ENCODE results near the gene IRAK1.

Gene IRAK1

DNA sequence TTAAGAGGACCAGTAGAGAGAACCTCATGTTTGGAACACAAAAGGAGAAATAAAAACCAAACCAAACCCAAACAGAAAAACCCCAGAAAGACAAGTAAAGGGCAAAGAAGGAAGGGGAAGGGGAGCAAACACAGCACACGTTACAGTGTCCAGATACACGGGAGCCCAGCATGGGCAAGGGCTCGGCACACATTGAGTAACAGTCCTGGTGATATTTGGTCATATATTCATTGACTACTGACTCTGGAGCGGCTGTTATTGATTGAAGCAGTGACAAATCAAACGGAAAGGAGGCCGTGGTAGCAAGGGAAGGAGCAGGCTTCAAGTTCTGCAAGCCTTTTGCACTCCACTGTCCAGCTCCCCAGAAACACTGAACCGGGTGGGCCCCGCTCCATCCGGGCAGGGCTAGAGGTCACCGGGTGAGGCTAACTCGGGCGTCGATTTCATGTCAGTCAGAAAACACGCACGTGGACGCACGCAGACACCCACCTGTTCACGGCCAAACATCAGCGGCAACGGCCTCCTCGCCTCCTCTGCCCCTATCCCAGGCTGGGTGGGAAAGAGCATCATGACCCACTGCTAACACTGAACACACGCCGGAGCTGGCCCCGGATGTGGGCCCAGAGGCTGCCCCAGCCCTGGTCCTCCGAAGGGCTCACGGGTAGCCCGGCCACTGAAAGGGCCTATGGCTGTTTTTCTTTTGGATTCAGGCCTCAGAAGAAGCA lies 3.7 kb upstream of the IRAK1 start:
- H3K27ac ChIP-seq (ENCODE audit: low read length) = no peak overlapping the region
- no peak overlapping the region for H3K9ac ChIP-seq (ENCODE audit: low read length)

DNA sequence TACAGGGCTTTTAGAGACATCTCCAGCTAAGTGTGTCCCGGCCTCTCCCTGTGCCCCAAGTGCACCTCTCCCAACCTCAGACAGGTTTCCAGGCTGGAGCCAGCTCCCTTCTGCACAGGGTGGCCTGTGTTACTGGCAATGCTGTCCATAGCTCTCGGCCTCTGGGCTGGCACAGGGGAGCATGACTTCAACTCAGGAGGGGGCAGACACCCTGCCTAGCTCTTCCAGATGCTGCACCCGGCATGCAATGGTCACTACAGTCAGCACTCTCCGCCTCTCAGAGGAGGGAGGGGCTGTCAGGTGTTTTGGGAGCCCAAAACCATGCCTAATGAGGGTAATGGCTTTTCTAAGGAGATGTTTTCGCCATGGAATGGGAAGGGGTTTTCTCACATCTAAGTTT lies 2.4 kb upstream of the IRAK1 start:
- Histone ChIP-seq H3K9me2 (replicated peaks; ENCODE audit: insufficient read depth, low read length) (no peaks in the 10 kb centered on the region), H3K36me3 (replicated peaks; ENCODE audit: insufficient read depth, low read length) (no peaks in the 10 kb centered on the region), H3K4me2 (ENCODE audit: low read depth, low read length) (no peak overlapping the region), H3K4me3 (ENCODE audit: low read length) (no peak overlapping the region), H4K20me1 (ENCODE audit: insufficient read depth, low read length) (no peaks in the 10 kb centered on the region), H3K27me3 (replicated peaks; ENCODE audit: insufficient read depth, low read length) (no peaks in the 10 kb centered on the region), H3K79me2 (ENCODE audit: low read length) (peaks cover 34% of the 10 kb centered on the region), H3K9ac (ENCODE audit: low read length) (no peak overlapping the region), H3K9me3 (replicated peaks; ENCODE audit: insufficient read depth, low read length) (no peaks in the 10 kb centered on the region), H3K4me1 (ENCODE audit: low read length) (peaks cover 5% of the 10 kb centered on the region), H2AFZ (ENCODE audit: low read length) (no peak overlapping the region), H3K27ac (ENCODE audit: low read length) (no peak overlapping the region), H3F3A (ENCODE audit: insufficient read depth, low read length) (no peaks in the 10 kb centered on the region)
- TF ChIP-seq, protein P1, sequence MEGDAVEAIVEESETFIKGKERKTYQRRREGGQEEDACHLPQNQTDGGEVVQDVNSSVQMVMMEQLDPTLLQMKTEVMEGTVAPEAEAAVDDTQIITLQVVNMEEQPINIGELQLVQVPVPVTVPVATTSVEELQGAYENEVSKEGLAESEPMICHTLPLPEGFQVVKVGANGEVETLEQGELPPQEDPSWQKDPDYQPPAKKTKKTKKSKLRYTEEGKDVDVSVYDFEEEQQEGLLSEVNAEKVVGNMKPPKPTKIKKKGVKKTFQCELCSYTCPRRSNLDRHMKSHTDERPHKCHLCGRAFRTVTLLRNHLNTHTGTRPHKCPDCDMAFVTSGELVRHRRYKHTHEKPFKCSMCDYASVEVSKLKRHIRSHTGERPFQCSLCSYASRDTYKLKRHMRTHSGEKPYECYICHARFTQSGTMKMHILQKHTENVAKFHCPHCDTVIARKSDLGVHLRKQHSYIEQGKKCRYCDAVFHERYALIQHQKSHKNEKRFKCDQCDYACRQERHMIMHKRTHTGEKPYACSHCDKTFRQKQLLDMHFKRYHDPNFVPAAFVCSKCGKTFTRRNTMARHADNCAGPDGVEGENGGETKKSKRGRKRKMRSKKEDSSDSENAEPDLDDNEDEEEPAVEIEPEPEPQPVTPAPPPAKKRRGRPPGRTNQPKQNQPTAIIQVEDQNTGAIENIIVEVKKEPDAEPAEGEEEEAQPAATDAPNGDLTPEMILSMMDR (IDR thresholded peaks at IDR 0.05; ENCODE audit: low read length) = no peak
- TF ChIP-seq EZH2phosphoT487 (IDR thresholded peaks at IDR 0.05; ENCODE audit: low read length) (no peak), EZH2 (optimal IDR thresholded peaks at IDR 0.05; ENCODE audit: low read depth, low read length) (no peak)
- no peak for DNase-seq

More for the DNA sequence above, 3.7 kb upstream of the IRAK1 start:
- Histone ChIP-seq H3K9me2 (replicated peaks; ENCODE audit: insufficient read depth, low read length) (no peaks in the 10 kb centered on the region), H3K79me2 (ENCODE audit: low read length) (peaks cover 21% of the 10 kb centered on the region), H4K20me1 (ENCODE audit: insufficient read depth, low read length) (no peaks in the 10 kb centered on the region), H3K27me3 (replicated peaks; ENCODE audit: insufficient read depth, low read length) (no peaks in the 10 kb centered on the region), H3K4me1 (ENCODE audit: low read length) (peaks cover 5% of the 10 kb centered on the region), H3F3A (ENCODE audit: insufficient read depth, low read length) (no peaks in the 10 kb centered on the region), H2AFZ (ENCODE audit: low read length) (no peak overlapping the region), H3K4me3 (ENCODE audit: low read length) (no peak overlapping the region), H3K36me3 (replicated peaks; ENCODE audit: insufficient read depth, low read length) (no peaks in the 10 kb centered on the region), H3K9me3 (replicated peaks; ENCODE audit: insufficient read depth, low read length) (no peaks in the 10 kb centered on the region), H3K4me2 (ENCODE audit: low read depth, low read length) (no peak overlapping the region)
- TF ChIP-seq EZH2 (optimal IDR thresholded peaks at IDR 0.05; ENCODE audit: low read depth, low read length) (no peak), EZH2phosphoT487 (IDR thresholded peaks at IDR 0.05; ENCODE audit: low read length) (no peak)
- TF ChIP-seq, protein P1 (IDR thresholded peaks at IDR 0.05; ENCODE audit: low read length) = no peak
- no peak for DNase-seq

- Histone ChIP-seq H3K4me2 (ENCODE audit: low read depth, low read length) (peak overlapping the region; percentile 80; the same call in 1 of the 2 replicates), H3K27ac (ENCODE audit: low read length) (peak overlapping the region; percentile 76; the same call in 1 of the 2 replicates), H3F3A (ENCODE audit: insufficient read depth, low read length) (no peaks in the 10 kb centered on the region), H2AFZ (ENCODE audit: low read length) (no peak overlapping the region), H3K36me3 (replicated peaks; ENCODE audit: insufficient read depth, low read length) (no peaks in the 10 kb centered on the region), H3K9me3 (replicated peaks; ENCODE audit: insufficient read depth, low read length) (no peaks in the 10 kb centered on the region), H3K27me3 (replicated peaks; ENCODE audit: insufficient read depth, low read length) (no peaks in the 10 kb centered on the region), H3K9me2 (replicated peaks; ENCODE audit: insufficient read depth, low read length) (no peaks in the 10 kb centered on the region), H4K20me1 (ENCODE audit: insufficient read depth, low read length) (no peaks in the 10 kb centered on the region), H3K79me2 (ENCODE audit: low read length) (peaks cover 43% of the 10 kb centered on the region), H3K9ac (ENCODE audit: low read length) (0 out of 2 replicates have a peak overlapping the region, but pooled peaks have one; percentile 84), H3K4me3 (ENCODE audit: low read length) (peak overlapping the region; percentile 67; the same call in 1 of the 2 replicates), H3K4me1 (ENCODE audit: low read length) (peaks cover 5% of the 10 kb centered on the region)
- no peak for DNase-seq
- TF ChIP-seq, protein P1 (IDR thresholded peaks at IDR 0.05; ENCODE audit: low read length) = no peak
- no peak for TF ChIP-seq EZH2phosphoT487 (IDR thresholded peaks at IDR 0.05; ENCODE audit: low read length)
- no peak for TF ChIP-seq EZH2 (optimal IDR thresholded peaks at IDR 0.05; ENCODE audit: low read depth, low read length)
These were observed 1.5 kb upstream of the IRAK1 start for GRCh38 chrX:154021131-154021611.

Measured in MM.1S (cell line).